Progenitor cell of endocrine pancreas (in vitro differentiated cells): Measurements from ENCODE around the gene RPS19BP1. TPM values are rescaled to one million over a fixed set of nuclear protein-coding genes. Genes with fewer than 3 reads are reported as not detected.
A peak's percentile ranks its signal among the peaks of the same experiment; 100 is the strongest.

Source experiments
- DNase-seq: peaks from one replicate; pipeline ENCODE4 v3.0.0; 2021; ENCODE audit warnings: low spot score; ENCODE audit not compliant: unreplicated experiment
- H3K27ac Mint-ChIP-seq: 2 replicates; pipeline ENCODE4 v1.8.0; 2021; ENCODE audit warnings: mild to moderate bottlenecking, moderate library complexity, mixed read lengths
- H3K27me3 Mint-ChIP-seq: 2 replicates; pipeline ENCODE4 v1.8.0; 2021; ENCODE audit warnings: mixed read lengths
- H3K36me3 Mint-ChIP-seq: 2 replicates; pipeline ENCODE4 v1.8.0; 2022; ENCODE audit warnings: mixed read lengths; ENCODE audit not compliant: insufficient read depth
- H3K4me1 Mint-ChIP-seq: 2 replicates; pipeline ENCODE4 v1.8.0; 2021; ENCODE audit warnings: low read depth, mixed read lengths
- H3K4me3 Mint-ChIP-seq: 2 replicates; pipeline ENCODE4 v1.8.0; 2021; ENCODE audit warnings: low read depth, mild to moderate bottlenecking, moderate library complexity, mixed read lengths
- H3K9me3 Mint-ChIP-seq: 2 replicates; pipeline ENCODE4 v1.8.0; 2021; ENCODE audit warnings: low read depth, mixed read lengths
- total RNA-seq: library from RNA; stranded (reverse); gene quantifications from 2 replicates; pipeline ENCODE4 v1.2.1, GENCODE V29; 2021
- TF ChIP-seq, protein P1 (sequence below): fragments of 200-600 bp; sonication (generic); IDR thresholded peaks from one replicate; pipeline ENCODE4 v1.5.0; 2021; ENCODE audit warnings: antibody characterized with exemption, mild to moderate bottlenecking; ENCODE audit not compliant: unreplicated experiment

RPS19BP1 gene
- total RNA-seq, 1 donor from 2014 or later: 48.2 TPM

DNA sequence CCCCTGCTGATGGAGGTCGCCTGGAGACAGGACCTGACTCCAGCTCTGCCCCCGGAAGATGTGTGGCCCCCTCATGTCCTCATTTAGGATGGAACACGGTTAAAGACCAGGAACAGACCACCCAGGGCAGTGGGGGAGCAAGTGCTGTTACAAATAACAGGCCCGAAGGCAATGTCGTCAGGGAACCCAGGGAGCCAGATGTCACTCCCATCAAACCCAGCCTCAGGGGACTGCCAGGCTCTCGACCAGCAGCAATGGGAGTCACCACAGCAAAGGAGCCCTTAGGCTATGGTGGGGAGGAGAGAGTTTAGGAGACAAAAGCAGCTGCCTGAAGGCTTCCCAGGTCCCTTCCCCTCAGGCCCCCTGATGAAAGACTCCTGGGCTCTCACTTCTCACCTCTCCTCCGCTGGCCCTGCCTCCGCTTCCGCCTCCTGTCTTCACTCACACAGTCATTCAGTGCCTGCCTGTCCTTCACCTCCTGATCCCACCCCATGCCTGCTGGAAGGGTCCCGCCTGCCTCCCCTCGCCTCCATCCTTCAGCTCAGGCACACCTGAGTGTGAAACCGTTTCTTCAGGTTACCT lies 4.4 kb downstream of the RPS19BP1 start:
- H3K27me3 Mint-ChIP-seq: no peaks in the 10 kb centered on the region
- peaks cover 47% of the 10 kb centered on the region for H3K4me1 Mint-ChIP-seq
- TF ChIP-seq, protein P1, sequence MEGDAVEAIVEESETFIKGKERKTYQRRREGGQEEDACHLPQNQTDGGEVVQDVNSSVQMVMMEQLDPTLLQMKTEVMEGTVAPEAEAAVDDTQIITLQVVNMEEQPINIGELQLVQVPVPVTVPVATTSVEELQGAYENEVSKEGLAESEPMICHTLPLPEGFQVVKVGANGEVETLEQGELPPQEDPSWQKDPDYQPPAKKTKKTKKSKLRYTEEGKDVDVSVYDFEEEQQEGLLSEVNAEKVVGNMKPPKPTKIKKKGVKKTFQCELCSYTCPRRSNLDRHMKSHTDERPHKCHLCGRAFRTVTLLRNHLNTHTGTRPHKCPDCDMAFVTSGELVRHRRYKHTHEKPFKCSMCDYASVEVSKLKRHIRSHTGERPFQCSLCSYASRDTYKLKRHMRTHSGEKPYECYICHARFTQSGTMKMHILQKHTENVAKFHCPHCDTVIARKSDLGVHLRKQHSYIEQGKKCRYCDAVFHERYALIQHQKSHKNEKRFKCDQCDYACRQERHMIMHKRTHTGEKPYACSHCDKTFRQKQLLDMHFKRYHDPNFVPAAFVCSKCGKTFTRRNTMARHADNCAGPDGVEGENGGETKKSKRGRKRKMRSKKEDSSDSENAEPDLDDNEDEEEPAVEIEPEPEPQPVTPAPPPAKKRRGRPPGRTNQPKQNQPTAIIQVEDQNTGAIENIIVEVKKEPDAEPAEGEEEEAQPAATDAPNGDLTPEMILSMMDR: no peak
- peak overlapping the region; percentile 82 for H3K27ac Mint-ChIP-seq
- H3K36me3 Mint-ChIP-seq: peaks cover 22% of the 10 kb centered on the region
- DNase-seq: no peak
- no peaks in the 10 kb centered on the region for H3K9me3 Mint-ChIP-seq
- H3K4me3 Mint-ChIP-seq: no peak overlapping the region

DNA sequence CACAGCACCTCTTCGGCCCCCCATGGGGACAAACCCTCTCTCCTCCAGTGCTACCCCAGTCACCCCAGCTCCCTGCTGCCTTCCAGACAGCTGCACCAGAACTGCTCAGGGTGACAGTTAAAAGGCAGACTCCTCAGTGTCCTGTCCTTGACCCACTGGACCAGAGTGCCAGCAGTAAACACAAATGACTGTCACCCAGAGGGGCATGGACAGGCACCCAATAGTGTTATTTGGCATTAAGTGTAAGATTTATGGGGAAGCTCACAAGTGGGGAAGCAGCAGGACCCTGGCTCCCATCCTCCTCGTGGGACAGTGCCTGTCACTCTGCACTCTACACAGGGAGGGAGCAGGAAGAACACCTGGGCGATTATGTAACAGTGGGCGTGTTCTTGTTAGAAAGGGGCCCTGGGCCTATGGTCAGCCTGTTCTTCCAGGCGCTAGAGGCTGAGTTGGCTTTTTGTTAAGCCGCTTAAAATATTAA lies 5.0 kb downstream of the RPS19BP1 start:
- H3K4me3 Mint-ChIP-seq: no peak overlapping the region
- no peaks in the 10 kb centered on the region for H3K9me3 Mint-ChIP-seq
- no peaks in the 10 kb centered on the region for H3K27me3 Mint-ChIP-seq
- peaks cover 51% of the 10 kb centered on the region for H3K4me1 Mint-ChIP-seq
- TF ChIP-seq, protein P1: no peak
- DNase-seq: no peak
- peak overlapping the region; percentile 7 for H3K27ac Mint-ChIP-seq
- peaks cover 27% of the 10 kb centered on the region for H3K36me3 Mint-ChIP-seq

DNA sequence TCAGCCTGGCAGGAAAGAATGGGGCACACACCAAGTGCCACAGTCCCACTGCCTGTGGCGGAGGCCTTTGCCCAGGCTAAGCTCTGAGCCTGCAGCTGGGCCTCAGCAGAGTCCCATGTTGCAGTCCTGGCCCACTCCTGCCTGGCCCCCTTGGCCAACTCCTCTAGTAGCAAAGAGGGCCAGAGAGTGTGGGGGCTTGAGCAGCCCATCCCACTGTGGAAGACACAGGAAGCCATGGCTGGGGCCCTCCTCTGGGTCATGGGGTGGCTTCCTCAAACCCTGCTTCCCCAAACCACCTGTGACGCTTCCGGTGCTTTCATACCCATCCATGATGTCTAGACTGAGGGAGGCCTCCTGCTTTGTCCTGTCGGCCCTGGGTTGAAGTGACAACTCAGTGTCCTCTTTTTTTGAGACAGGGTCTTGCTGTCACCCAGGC lies 5.8 kb downstream of the RPS19BP1 start:
- Mint-ChIP-seq H3K27ac (peak overlapping the region; percentile 7), H3K4me1 (peaks cover 55% of the 10 kb centered on the region), H3K36me3 (peaks cover 34% of the 10 kb centered on the region), H3K27me3 (no peaks in the 10 kb centered on the region), H3K4me3 (no peak overlapping the region), H3K9me3 (no peaks in the 10 kb centered on the region)
- TF ChIP-seq, protein P1: no peak
- no peak for DNase-seq

DNA sequence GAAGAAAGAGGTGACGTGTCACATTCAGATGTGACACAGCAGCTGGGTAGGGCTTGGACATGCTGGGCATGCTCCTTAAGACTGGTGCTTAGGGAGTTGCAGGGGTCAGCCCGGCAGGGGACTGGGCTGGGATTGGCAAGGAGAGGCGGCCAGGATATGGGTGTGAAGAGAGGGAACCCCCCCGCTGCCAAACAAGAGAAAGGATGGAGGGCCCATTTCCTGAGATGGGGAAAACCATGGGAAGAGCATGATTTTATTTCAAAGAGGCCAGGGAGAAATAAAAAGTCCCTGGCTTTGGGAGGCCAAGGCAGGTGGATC lies 6.9 kb downstream of the RPS19BP1 start:
- H3K9me3 Mint-ChIP-seq: no peaks in the 10 kb centered on the region
- no peak overlapping the region for H3K4me3 Mint-ChIP-seq
- no peaks in the 10 kb centered on the region for H3K27me3 Mint-ChIP-seq
- H3K4me1 Mint-ChIP-seq: peaks cover 48% of the 10 kb centered on the region
- no peak for DNase-seq
- H3K27ac Mint-ChIP-seq: peak overlapping the region; percentile 95
- H3K36me3 Mint-ChIP-seq: peaks cover 42% of the 10 kb centered on the region
- TF ChIP-seq, protein P1: no peak

DNA sequence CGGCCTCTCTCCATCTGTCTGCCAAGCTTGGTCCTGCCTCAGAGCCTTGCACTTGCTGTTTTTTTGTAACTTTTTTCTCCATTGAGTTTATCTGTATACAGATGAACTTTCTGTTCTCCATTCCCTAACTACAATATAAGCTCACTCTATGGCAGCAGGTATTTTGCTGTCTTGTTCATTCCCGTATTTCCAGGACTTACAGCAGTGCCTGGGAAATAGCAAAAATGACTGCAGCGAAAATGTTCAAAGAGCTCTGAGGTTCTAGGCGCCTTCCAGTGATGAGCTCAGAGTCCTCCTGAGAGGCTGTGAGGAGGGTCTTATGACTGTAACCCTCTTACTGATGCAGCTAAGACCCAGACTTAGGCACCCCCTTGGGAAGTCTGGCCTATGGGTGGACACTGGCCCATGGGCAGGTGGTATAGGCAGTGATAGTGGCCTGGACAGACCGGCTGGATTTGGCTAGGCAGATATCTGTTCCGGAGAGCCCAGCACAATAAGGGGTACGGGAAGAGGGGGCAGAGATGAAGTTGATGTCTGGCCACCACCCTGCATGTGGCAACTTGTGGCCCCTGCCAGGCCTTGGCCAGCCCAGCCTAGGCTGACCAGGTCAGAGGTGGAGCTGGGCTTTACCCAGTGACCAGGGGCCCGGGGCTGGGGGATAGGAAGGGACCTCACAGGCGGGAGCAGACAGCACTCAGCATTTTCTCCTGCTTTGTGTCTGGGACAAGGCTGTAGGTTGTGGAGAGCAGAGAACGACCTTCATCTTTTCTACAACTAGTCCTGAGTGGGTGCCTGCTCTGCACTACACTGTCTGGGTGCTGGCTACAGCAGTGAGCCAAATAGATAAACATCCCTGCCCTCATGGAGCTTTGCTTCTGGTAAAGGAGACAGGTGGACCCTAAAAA lies 7.5 kb downstream of the RPS19BP1 start:
- no peak for DNase-seq
- Mint-ChIP-seq H3K36me3 (peaks cover 42% of the 10 kb centered on the region), H3K4me3 (peak overlapping the region; percentile 59), H3K27me3 (no peaks in the 10 kb centered on the region), H3K9me3 (no peaks in the 10 kb centered on the region), H3K27ac (peak overlapping the region; percentile 95), H3K4me1 (peaks cover 47% of the 10 kb centered on the region)
- TF ChIP-seq, protein P1: no peak
